Hepatocyte (in vitro differentiated cells): ENCODE data around the gene RTBDN. TPM values are rescaled to one million over a fixed set of nuclear protein-coding genes. Genes with fewer than 3 reads are reported as not detected.

Experiments
- DNase-seq: peaks from one replicate; pipeline ENCODE4 v3.0.0-alpha.2; 2016; ENCODE audit warnings: low spot score
- H2AFZ ChIP-seq: fragments of 200-600 bp; sonication (generic); 2 replicates; pipeline ENCODE4 v1.6.0; 2016; ENCODE audit warnings: antibody characterized with exemption, mild to moderate bottlenecking
- H3K27ac ChIP-seq: fragments of 200-600 bp; sonication (generic); 2 replicates; pipeline ENCODE4 v1.5.1; 2016; ENCODE audit warnings: mild to moderate bottlenecking
- H3K27me3 ChIP-seq: fragments of 200-600 bp; sonication (generic); 2 replicates; pipeline ENCODE4 v1.6.1; 2016
- H3K36me3 ChIP-seq: fragments of 200-600 bp; sonication (generic); replicated peaks from 2 replicates; pipeline ENCODE4 v1.5.1; 2016; ENCODE audit warnings: low read depth; ENCODE audit not compliant: insufficient read depth
- H3K4me1 ChIP-seq: fragments of 200-600 bp; sonication (generic); 2 replicates; pipeline ENCODE4 v1.5.1; 2016; ENCODE audit warnings: mild to moderate bottlenecking, moderate library complexity; ENCODE audit not compliant: insufficient read depth
- H3K4me2 ChIP-seq: fragments of 200-600 bp; sonication (generic); 2 replicates; pipeline ENCODE4 v1.6.0; 2016
- H3K4me3 ChIP-seq: fragments of 200-600 bp; sonication (generic); 2 replicates; pipeline ENCODE4 v1.5.1; 2016; ENCODE audit warnings: mild to moderate bottlenecking
- H3K79me2 ChIP-seq: fragments of 200-600 bp; sonication (generic); 2 replicates; pipeline ENCODE4 v1.6.0; 2017; ENCODE audit warnings: mild to moderate bottlenecking
- H3K9me2 ChIP-seq: fragments of 200-600 bp; sonication (generic); replicated peaks from 2 replicates; pipeline ENCODE4 v1.6.0; 2017; ENCODE audit warnings: mild to moderate bottlenecking; ENCODE audit not compliant: insufficient read depth
- H3K9me3 ChIP-seq: fragments of 200-600 bp; sonication (generic); 2 replicates; pipeline ENCODE4 v1.5.1; 2016; ENCODE audit warnings: low read depth, mild to moderate bottlenecking
- H4K20me1 ChIP-seq: fragments of 200-600 bp; sonication (generic); 2 replicates; pipeline ENCODE4 v1.6.0; 2016; ENCODE audit warnings: mild to moderate bottlenecking; ENCODE audit not compliant: insufficient read depth, poor library complexity, severe bottlenecking
- CTCF ChIP-seq: fragments of 200-600 bp; sonication (generic); IDR thresholded peaks from 2 replicates; pipeline ENCODE4 v1.5.1; 2016; ENCODE audit warnings: antibody characterized with exemption, mild to moderate bottlenecking; ENCODE audit not compliant: poor library complexity
- EZH2 ChIP-seq: fragments of 200-600 bp; sonication (generic); IDR thresholded peaks from 2 replicates; pipeline ENCODE4 v1.6.1; 2016; ENCODE audit warnings: antibody characterized with exemption, mild to moderate bottlenecking, borderline replicate concordance
- EZH2phosphoT487 ChIP-seq: fragments of 200-600 bp; sonication (generic); IDR thresholded peaks from one replicate; pipeline ENCODE4 v1.6.1; 2018; ENCODE audit warnings: antibody characterized with exemption, mild to moderate bottlenecking, low read depth, moderate library complexity; ENCODE audit not compliant: unreplicated experiment, severe bottlenecking
- WGBS: methylation state at CpG from one replicate; pipeline ENCODE4 v1.1.6; 2016; ENCODE audit warnings: low lambda C conversion rate; ENCODE audit errors: missing lambda C conversion rate; 5-methylcytosine and 5-hydroxymethylcytosine counted together
- polyA plus RNA-seq: library from polyadenylated mRNA; unstranded; fragments of >200 nt; fragmentation: Nextera tagmentation; extraction: Ambion mirVana; gene quantifications from 2 replicates; pipeline ENCODE4 v1.2.1, GENCODE V29; 2016
- total RNA-seq: library from RNA; depleted of rRNA; stranded (reverse); fragments of >200 nt; gene quantifications from 2 replicates; pipeline ENCODE4 v1.2.3, GENCODE V29; 2014

Gene RTBDN
- total and polyA plus RNA-seq, 2 experiments from 2014 or later: not detected

DNA sequence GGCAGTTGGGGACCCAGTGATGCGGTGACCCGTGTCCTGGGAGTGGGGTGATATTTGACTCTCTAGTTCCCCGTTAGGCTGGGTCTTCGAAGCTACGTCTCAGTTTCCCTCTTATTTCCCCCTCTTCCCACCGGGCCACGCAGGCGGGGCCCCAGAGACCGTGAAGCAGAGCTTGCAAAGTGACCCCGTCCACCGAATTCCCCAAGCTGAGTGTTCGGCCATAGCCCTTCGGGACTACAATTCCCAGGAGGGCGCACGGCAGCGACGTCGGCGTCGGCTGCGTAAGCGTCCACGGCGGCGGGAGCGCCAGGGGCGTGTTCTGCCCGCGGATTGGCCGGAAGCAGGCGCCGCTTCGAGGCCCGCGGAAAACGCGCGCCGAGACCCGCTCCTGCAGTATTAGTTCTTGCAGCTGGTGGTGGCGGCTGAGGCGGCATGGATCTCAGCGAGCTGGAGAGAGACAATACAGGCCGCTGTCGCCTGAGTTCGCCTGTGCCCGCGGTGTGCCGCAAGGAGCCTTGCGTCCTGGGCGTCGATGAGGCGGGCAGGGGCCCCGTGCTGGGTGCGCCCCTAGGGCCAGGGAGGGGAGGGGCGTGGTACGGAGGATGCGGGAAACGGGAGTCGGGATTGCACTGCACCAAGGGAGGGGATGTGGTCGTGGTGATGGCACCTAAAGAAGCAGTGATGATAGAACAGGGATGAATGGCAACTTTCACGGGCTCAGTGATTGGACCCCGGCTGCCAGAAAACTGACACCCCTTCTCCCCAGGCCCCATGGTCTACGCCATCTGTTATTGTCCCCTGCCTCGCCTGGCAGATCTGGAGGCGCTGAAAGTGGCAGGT is 27.9 kb downstream of the RTBDN start, which contains the start of gene RNASEH2A:
TSS of gene RNASEH2A (plus strand) at position 343 of the 840 bp plus-strand sequence. CDS start at position 433, 90 bp downstream.
- TF ChIP-seq EZH2: no peak
- no peak for TF ChIP-seq EZH2phosphoT487
- TF ChIP-seq CTCF: no peak
- DNase-seq: peak; percentile 95
- WGBS: 5% methylated on average over 62 of the region's 66 CpGs

GRCh38 chr19:12804051-12804450 is 30.3 kb downstream of the RTBDN start:
- Histone ChIP-seq H3K27me3 (no peaks in the 10 kb centered on the region), H3K36me3 (no peaks in the 10 kb centered on the region), H3K4me3 (no peak overlapping the region), H3K4me2 (no peak overlapping the region), H2AFZ (no peak overlapping the region), H3K9me3 (no peaks in the 10 kb centered on the region), H3K9me2 (no peaks in the 10 kb centered on the region), H3K79me2 (peaks cover 24% of the 10 kb centered on the region), H3K4me1 (peaks cover 14% of the 10 kb centered on the region), H4K20me1 (peaks cover 6% of the 10 kb centered on the region), H3K27ac (no peak overlapping the region)
- no peak for DNase-seq
- TF ChIP-seq EZH2: no peak
- no peak for TF ChIP-seq EZH2phosphoT487
- no peak for TF ChIP-seq CTCF
- 97% methylated on average over 19 of the region's 26 CpGs for WGBS

More for the DNA sequence above, 27.9 kb downstream of the RTBDN start, which contains the start of gene RNASEH2A:
- Histone ChIP-seq H3K9me3 (no peaks in the 10 kb centered on the region), H3K9me2 (no peaks in the 10 kb centered on the region), H3K79me2 (peaks cover 1% of the 10 kb centered on the region), H4K20me1 (no peaks in the 10 kb centered on the region), H2AFZ (peak within 1 kb of the TSS; percentile 96), H3K4me1 (peaks cover 4% of the 10 kb centered on the region), H3K27me3 (no peaks in the 10 kb centered on the region), H3K4me3 (peak within 1 kb of the TSS; percentile 50), H3K27ac (peak within 1 kb of the TSS; percentile 23), H3K36me3 (no peaks in the 10 kb centered on the region), H3K4me2 (peak within 1 kb of the TSS; percentile 91)

GRCh38 chr19:12802267-12803106 is 31.9 kb downstream of the RTBDN start:
- TF ChIP-seq EZH2phosphoT487 (no peak), EZH2 (no peak), CTCF (no peak)
- no peak for DNase-seq
- Histone ChIP-seq H4K20me1 (peaks cover 6% of the 10 kb centered on the region), H3K9me2 (no peaks in the 10 kb centered on the region), H3K4me2 (peak overlapping the region; percentile 99), H3K9me3 (no peaks in the 10 kb centered on the region), H3K36me3 (no peaks in the 10 kb centered on the region), H3K79me2 (peaks cover 24% of the 10 kb centered on the region), H3K27ac (no peak overlapping the region), H3K4me1 (peaks cover 14% of the 10 kb centered on the region), H2AFZ (peak overlapping the region; percentile 91), H3K4me3 (peak overlapping the region; percentile 98), H3K27me3 (no peaks in the 10 kb centered on the region)
- WGBS: 55% methylated on average over 22 of the region's 22 CpGs
